Vagina (tissue), 2 donors: ENCODE measurements around the gene GALNT9. TPM values are rescaled to one million over a fixed set of nuclear protein-coding genes. Genes with fewer than 3 reads are reported as not detected.

Experiments used
- DNase-seq, 2 donors: peaks; one replicate each; pipeline ENCODE4 v3.0.0-alpha.2; 2017; ENCODE audit errors: extremely low spot score in 2 of 2
- H3K27ac ChIP-seq: fragments of 200-600 bp; sonication (generic); one replicate; pipeline ENCODE4 v1.5.1; 2019
- H3K27me3 ChIP-seq: fragments of 200-600 bp; sonication (generic); one replicate; pipeline ENCODE4 v1.5.1; 2019
- H3K36me3 ChIP-seq, 2 donors: fragments of 200-600 bp; sonication (generic); one replicate each; pipeline ENCODE4 v1.5.1; 2017 to 2019
- H3K4me1 ChIP-seq: fragments of 200-600 bp; sonication (generic); one replicate; pipeline ENCODE4 v1.5.1; 2019
- H3K4me3 ChIP-seq, 2 donors: fragments of 200-600 bp; sonication (generic); 1 replicate in 1 of 2; 2 replicates in 1 of 2; pipeline ENCODE4 v1.5.1; 2016 to 2019
- H3K9me3 ChIP-seq: fragments of 200-600 bp; sonication (generic); one replicate; pipeline ENCODE4 v1.5.1; 2019
- POLR2A ChIP-seq, 2 donors: fragments of 450-650 bp; IDR thresholded peaks; one replicate each; pipeline ENCODE4 v1.6.1; 2017; ENCODE audit warnings: antibody characterized with exemption in 2 of 2, mild to moderate bottlenecking in 2 of 2, moderate library complexity in 2 of 2
- POLR2AphosphoS5 ChIP-seq, 2 donors: sonication (generic); formaldehyde crosslinking; IDR thresholded peaks; one replicate each; pipeline ENCODE4 v1.9.0; 2017; ENCODE audit warnings: antibody characterized with exemption in 2 of 2, mild to moderate bottlenecking in 2 of 2, low read depth in 1 of 2; ENCODE audit not compliant: insufficient read depth in 1 of 2
- intact Hi-C: fragments of 100-400 bp; cut with DNase I; formaldehyde crosslinking; loops from one replicate; pipeline ENCODE4 v1.15.1; 2023
- total RNA-seq: library from RNA; depleted of rRNA; stranded (reverse); fragments of >200 nt; gene quantifications from one replicate; pipeline ENCODE4 v1.2.3, GENCODE V29; 2016
- TF ChIP-seq, protein P1 (sequence below), 3 experiments: fragments of 450-650 bp in 2 of 3; fragments of 200-600 bp in 1 of 3; sonication (generic) in 1 of 3; IDR thresholded peaks; one replicate each; pipeline ENCODE4 v1.5.1; 2017 to 2019; ENCODE audit warnings: antibody characterized with exemption in 3 of 3, mild to moderate bottlenecking in 2 of 3, moderate library complexity in 2 of 3

GALNT9 gene
- total RNA-seq, 1 donor from 2014 or later: 1.5 TPM

DNA sequence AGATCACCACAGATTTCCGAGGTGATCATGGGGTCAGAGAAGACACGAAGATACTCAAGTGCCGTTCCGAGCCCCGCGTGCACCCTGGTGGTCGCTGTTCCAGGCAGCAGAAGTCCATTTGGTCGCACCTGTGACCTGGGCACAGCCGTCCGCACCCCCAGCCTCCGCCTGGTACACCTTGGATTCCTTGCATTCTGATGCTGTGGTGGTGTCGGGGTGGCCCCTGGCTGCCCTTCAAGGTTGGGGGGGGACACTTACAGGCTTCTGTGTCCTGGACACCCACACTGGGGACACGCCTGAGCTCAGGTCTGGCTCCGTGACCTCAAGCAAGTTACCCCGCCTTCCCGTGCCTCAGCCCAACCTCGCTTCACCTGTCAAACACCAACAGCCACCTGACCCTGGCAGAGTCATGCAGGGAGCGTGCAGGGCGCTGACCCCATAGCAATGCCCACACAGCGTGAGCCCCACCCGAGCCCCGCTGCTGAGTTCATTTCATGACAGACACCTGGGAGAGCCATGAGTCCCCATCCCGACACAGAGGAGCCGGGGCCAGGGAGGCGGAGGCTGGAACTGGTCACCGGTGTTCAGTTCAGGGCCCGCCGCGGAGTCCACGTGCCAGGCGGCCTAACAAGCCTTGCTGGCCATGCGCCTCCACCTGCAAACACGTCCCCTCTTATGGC, 17.9 kb upstream of the GALNT9 start:
- Histone ChIP-seq H3K9me3 (no peaks in the 10 kb centered on the region), H3K4me1 (no peaks in the 10 kb centered on the region), H3K27ac (no peak overlapping the region), H3K27me3 (no peaks in the 10 kb centered on the region), H3K4me3 (no peak overlapping the region), H3K36me3 (no peaks in the 10 kb centered on the region)
- TF ChIP-seq, protein P1, sequence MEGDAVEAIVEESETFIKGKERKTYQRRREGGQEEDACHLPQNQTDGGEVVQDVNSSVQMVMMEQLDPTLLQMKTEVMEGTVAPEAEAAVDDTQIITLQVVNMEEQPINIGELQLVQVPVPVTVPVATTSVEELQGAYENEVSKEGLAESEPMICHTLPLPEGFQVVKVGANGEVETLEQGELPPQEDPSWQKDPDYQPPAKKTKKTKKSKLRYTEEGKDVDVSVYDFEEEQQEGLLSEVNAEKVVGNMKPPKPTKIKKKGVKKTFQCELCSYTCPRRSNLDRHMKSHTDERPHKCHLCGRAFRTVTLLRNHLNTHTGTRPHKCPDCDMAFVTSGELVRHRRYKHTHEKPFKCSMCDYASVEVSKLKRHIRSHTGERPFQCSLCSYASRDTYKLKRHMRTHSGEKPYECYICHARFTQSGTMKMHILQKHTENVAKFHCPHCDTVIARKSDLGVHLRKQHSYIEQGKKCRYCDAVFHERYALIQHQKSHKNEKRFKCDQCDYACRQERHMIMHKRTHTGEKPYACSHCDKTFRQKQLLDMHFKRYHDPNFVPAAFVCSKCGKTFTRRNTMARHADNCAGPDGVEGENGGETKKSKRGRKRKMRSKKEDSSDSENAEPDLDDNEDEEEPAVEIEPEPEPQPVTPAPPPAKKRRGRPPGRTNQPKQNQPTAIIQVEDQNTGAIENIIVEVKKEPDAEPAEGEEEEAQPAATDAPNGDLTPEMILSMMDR (IDR thresholded peaks at IDR 0.05): no peak
- TF ChIP-seq POLR2AphosphoS5 (IDR thresholded peaks at IDR 0.05; ENCODE audit: insufficient read depth in 1 of 2, low read depth in 1 of 2) (no peak), POLR2A (IDR thresholded peaks at IDR 0.05) (no peak)
- no peak for DNase-seq
- intact Hi-C loops: no loop called here

DNA sequence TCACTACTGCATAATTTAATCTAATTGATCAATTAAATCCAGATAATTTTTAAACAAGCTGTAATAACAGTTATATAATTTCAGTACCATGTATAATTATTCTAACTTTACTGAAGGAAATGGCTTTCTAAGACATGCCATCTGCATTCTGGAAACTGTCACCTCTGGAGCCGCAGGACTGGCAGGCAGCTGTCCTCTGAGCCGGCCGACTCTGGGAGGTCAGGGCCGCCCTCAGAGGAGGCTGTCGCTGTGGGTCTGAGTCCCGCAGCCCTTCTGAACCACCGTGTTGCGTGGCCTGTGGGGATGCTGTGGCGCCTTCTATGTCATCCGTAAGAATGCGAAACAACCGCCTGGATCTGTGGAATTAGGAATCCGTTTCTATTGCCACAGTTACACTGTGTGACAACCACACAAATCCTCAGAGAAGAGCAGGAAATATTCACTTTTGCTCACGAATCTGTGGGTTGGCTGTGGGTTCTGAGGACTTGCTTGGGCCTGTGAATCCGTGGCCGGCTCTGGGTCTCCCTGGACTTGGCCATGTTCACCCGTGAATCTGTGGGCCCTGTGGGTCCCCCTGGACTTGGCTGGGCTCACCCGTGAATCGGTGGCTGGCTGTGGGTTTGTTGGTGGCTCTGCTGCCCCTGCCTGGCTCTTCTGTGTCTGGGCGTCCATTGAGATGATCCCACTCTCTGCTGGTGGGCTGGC, 17.2 kb upstream of the GALNT9 start:
- Histone ChIP-seq H3K36me3 (no peaks in the 10 kb centered on the region), H3K27me3 (no peaks in the 10 kb centered on the region), H3K4me1 (no peaks in the 10 kb centered on the region), H3K4me3 (no peak overlapping the region), H3K9me3 (no peaks in the 10 kb centered on the region), H3K27ac (no peak overlapping the region)
- TF ChIP-seq POLR2A (IDR thresholded peaks at IDR 0.05): no peak
- TF ChIP-seq, protein P1 (IDR thresholded peaks at IDR 0.05): no peak
- TF ChIP-seq POLR2AphosphoS5 (IDR thresholded peaks at IDR 0.05; ENCODE audit: insufficient read depth in 1 of 2, low read depth in 1 of 2): no peak
- no peak for DNase-seq
- intact Hi-C loops: no loop called here

- Histone ChIP-seq H3K27ac (no peak overlapping the region), H3K9me3 (no peaks in the 10 kb centered on the region), H3K27me3 (no peaks in the 10 kb centered on the region), H3K36me3 (no peaks in the 10 kb centered on the region), H3K4me1 (no peaks in the 10 kb centered on the region), H3K4me3 (no peak overlapping the region)
- no peak for TF ChIP-seq POLR2A (IDR thresholded peaks at IDR 0.05)
- no peak for TF ChIP-seq POLR2AphosphoS5 (IDR thresholded peaks at IDR 0.05; ENCODE audit: insufficient read depth in 1 of 2, low read depth in 1 of 2)
- DNase-seq: no peak
- intact Hi-C loops: no loop called here
Measured at GRCh38 chr12:132345561-132346200, 16.3 kb upstream of the GALNT9 start.

DNA sequence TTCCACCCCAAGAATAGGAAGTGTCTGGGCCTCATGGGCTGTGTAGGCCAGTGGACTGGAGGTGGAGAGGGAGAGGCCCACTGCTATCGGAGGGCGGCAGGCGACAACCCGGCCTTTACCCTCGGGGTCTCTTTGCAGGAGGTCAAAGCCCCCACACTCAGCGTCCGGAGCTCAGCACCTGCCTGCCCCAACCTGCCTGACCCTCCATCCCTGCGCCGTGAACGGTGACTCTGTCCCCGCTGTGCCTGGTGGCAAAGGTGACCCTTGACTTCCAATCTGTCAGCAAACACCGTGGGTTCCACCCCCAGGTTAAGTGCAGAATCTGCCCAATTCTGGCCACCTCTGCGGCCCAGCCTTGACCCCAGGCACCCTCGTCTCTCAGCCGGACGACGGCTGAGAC, 15.7 kb upstream of the GALNT9 start:
- no peaks in the 10 kb centered on the region for H3K36me3 ChIP-seq
- no peaks in the 10 kb centered on the region for H3K27me3 ChIP-seq
- DNase-seq: no peak
- H3K27ac ChIP-seq: no peak overlapping the region
- H3K4me1 ChIP-seq: no peaks in the 10 kb centered on the region
- H3K9me3 ChIP-seq: no peaks in the 10 kb centered on the region
- H3K4me3 ChIP-seq: no peak overlapping the region
- intact Hi-C loops: no loop called here
- TF ChIP-seq, protein P1 (IDR thresholded peaks at IDR 0.05): no peak
- TF ChIP-seq POLR2A (IDR thresholded peaks at IDR 0.05) (no peak), POLR2AphosphoS5 (IDR thresholded peaks at IDR 0.05; ENCODE audit: insufficient read depth in 1 of 2, low read depth in 1 of 2) (no peak)

DNA sequence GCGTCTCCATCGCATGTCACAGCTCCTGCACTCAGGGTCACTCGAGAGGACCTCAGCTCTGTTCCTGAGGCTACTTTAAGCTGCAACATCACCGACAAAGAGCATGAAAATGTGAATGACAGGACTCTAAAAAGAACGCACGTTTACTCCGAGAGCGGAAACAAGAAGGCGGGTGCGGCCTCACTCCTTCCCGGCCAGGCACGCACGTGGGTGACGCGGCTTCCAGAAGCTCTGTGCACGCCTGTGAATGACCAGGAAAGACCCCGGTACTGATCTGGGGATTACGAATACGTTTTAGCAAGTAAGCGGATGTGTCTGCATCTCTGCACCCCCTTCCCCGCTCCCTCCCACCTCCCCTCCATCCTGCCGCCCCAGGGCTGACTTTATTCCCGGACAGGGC, 15.2 kb upstream of the GALNT9 start:
- Histone ChIP-seq H3K9me3 (no peaks in the 10 kb centered on the region), H3K36me3 (no peaks in the 10 kb centered on the region), H3K27ac (no peak overlapping the region), H3K27me3 (no peaks in the 10 kb centered on the region), H3K4me1 (no peaks in the 10 kb centered on the region), H3K4me3 (no peak overlapping the region)
- no peak for TF ChIP-seq POLR2A (IDR thresholded peaks at IDR 0.05)
- TF ChIP-seq, protein P1 (IDR thresholded peaks at IDR 0.05): no peak
- no peak for DNase-seq
- intact Hi-C loops: no loop called here
